DLD1 (cell line): ENCODE measurements around the gene CEACAM3.

Experiments used
- in situ Hi-C: cut with HindIII; loops from 2 replicates; pipeline ENCODE4 v1.10.0; 2017; ENCODE audit warnings: low sequenced_read_pairs

The CEACAM3 gene

GRCh38 chr19:41792513-41793413, 3.6 kb upstream of the CEACAM3 start:
- in situ Hi-C loops, result no loop called here

- in situ Hi-C loops, result no loop called here
Observed at GRCh38 chr19:41793414-41793727, 3.0 kb upstream of the CEACAM3 start.

GRCh38 chr19:41795031-41795461, 1.3 kb upstream of the CEACAM3 start:
- in situ Hi-C loops, result no loop called here

- in situ Hi-C loops, result no loop called here
Observed at GRCh38 chr19:41796901-41797300, 514 bp downstream of the CEACAM3 start.

GRCh38 chr19:41799444-41800000, 3.1 kb downstream of the CEACAM3 start:
- in situ Hi-C loops, result no loop called here

- in situ Hi-C loops, result no loop called here
Observed at GRCh38 chr19:41801031-41801430, 4.6 kb downstream of the CEACAM3 start.

- in situ Hi-C loops, result no loop called here
Observed at GRCh38 chr19:41801792-41802211, 5.4 kb downstream of the CEACAM3 start.

- in situ Hi-C loops, result no loop called here
Observed at GRCh38 chr19:41802770-41803169, 6.4 kb downstream of the CEACAM3 start.

GRCh38 chr19:41804336-41804735, 7.9 kb downstream of the CEACAM3 start:
- in situ Hi-C loops, result no loop called here

GRCh38 chr19:41807176-41807575, 10.8 kb downstream of the CEACAM3 start:
- in situ Hi-C loops, result no loop called here

- in situ Hi-C loops, result no loop called here
Observed at GRCh38 chr19:41808663-41809566, 12.5 kb downstream of the CEACAM3 start.

GRCh38 chr19:41810301-41810700, 13.9 kb downstream of the CEACAM3 start:
- in situ Hi-C loops, result no loop called here

- in situ Hi-C loops, result no loop called here
Observed at GRCh38 chr19:41811036-41811435, 14.6 kb downstream of the CEACAM3 start.

- in situ Hi-C loops, result no loop called here
Observed at GRCh38 chr19:41811981-41812380, 15.6 kb downstream of the CEACAM3 start.

- in situ Hi-C loops, result no loop called here
Observed at GRCh38 chr19:41813911-41814310, 17.5 kb downstream of the CEACAM3 start.

- in situ Hi-C loops, result no loop called here
Observed at GRCh38 chr19:41815301-41815700, 18.9 kb downstream of the CEACAM3 start.

GRCh38 chr19:41816761-41817160, 20.4 kb downstream of the CEACAM3 start:
- in situ Hi-C loops, result no loop called here

- in situ Hi-C loops, result no loop called here
Observed at GRCh38 chr19:41821003-41821735, 24.8 kb downstream of the CEACAM3 start.

GRCh38 chr19:41837981-41838708, 41.8 kb downstream of the CEACAM3 start:
- in situ Hi-C loops, result no loop called here

GRCh38 chr19:41839211-41839610, 42.8 kb downstream of the CEACAM3 start:
- in situ Hi-C loops, result no loop called here
